ENCODE results near the gene DISP1.

- TF ChIP-seq POLR2AphosphoS5 (IDR thresholded peaks at IDR 0.05) = no peak
- TF ChIP-seq, protein P1, sequence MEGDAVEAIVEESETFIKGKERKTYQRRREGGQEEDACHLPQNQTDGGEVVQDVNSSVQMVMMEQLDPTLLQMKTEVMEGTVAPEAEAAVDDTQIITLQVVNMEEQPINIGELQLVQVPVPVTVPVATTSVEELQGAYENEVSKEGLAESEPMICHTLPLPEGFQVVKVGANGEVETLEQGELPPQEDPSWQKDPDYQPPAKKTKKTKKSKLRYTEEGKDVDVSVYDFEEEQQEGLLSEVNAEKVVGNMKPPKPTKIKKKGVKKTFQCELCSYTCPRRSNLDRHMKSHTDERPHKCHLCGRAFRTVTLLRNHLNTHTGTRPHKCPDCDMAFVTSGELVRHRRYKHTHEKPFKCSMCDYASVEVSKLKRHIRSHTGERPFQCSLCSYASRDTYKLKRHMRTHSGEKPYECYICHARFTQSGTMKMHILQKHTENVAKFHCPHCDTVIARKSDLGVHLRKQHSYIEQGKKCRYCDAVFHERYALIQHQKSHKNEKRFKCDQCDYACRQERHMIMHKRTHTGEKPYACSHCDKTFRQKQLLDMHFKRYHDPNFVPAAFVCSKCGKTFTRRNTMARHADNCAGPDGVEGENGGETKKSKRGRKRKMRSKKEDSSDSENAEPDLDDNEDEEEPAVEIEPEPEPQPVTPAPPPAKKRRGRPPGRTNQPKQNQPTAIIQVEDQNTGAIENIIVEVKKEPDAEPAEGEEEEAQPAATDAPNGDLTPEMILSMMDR (IDR thresholded peaks at IDR 0.05) = no peak
Measured at GRCh38 chr1:222785529-222785928, 29.3 kb upstream of the DISP1 start.

Measured in prostate gland (tissue), 2 donors.